H1 (cell line): Measurements from ENCODE around the gene FGB. TPM values are rescaled to one million over a fixed set of nuclear protein-coding genes. Genes with fewer than 3 reads are reported as not detected.

Source experiments
- CTCF ChIA-PET: fragments of 300-600 bp; sonication (Branson Sonifier 250); formaldehyde crosslinking; loops from one replicate; lab custom pipeline; 2021; ENCODE audit not compliant: partially characterized antibody; lab: Charles Lee
- POLR2A ChIA-PET: fragments of 300-600 bp; sonication (Branson Sonifier 250); formaldehyde crosslinking; loops from one replicate; lab custom pipeline; 2021; ENCODE audit warnings: inconsistent platforms; ENCODE audit not compliant: partially characterized antibody; lab: Charles Lee
- DNase-seq, 2 experiments: peaks; one replicate each; pipeline versions ENCODE4 v3.0.0 to v3.0.0-alpha.2; 2010 to 2022; ENCODE audit warnings: low spot score in 2 of 2, low read depth in 1 of 2, mixed read lengths in 1 of 2
- FAIRE-seq: peaks from 2 replicates; lab custom pipeline; 2011; peaks lifted over from hg19 to GRCh38; lab: Jason Lieb, UNC
- H2AFZ ChIP-seq: 2 replicates; pipeline ENCODE4 v1.8.1; 2012; ENCODE audit warnings: low read length, inconsistent platforms
- H2AK5ac ChIP-seq: 2 replicates; pipeline ENCODE4 v1.6.1; 2013; ENCODE audit warnings: low read depth, low read length
- H2BK120ac ChIP-seq: replicated peaks from 2 replicates; pipeline ENCODE3; 2013; ENCODE audit warnings: low read depth, low read length, inconsistent platforms
- H2BK12ac ChIP-seq: 2 replicates; pipeline ENCODE4 v1.6.1; 2013; ENCODE audit warnings: low read depth, low read length
- H2BK15ac ChIP-seq: 2 replicates; pipeline ENCODE4 v1.6.1; 2013; ENCODE audit warnings: low read length
- H2BK20ac ChIP-seq: 2 replicates; pipeline ENCODE4 v1.6.1; 2013; ENCODE audit warnings: low read length
- H2BK5ac ChIP-seq: 2 replicates; pipeline ENCODE4 v1.6.1; 2013; ENCODE audit warnings: low read depth, low read length
- H3K14ac ChIP-seq: 2 replicates; pipeline ENCODE4 v1.6.1; 2013; ENCODE audit warnings: inconsistent platforms; ENCODE audit not compliant: insufficient read length
- H3K18ac ChIP-seq: 2 replicates; pipeline ENCODE4 v1.6.1; 2013; ENCODE audit warnings: low read length; ENCODE audit errors: extremely low read depth
- H3K23ac ChIP-seq: 2 replicates; pipeline ENCODE4 v1.6.1; 2013; ENCODE audit warnings: inconsistent platforms; ENCODE audit not compliant: insufficient read length
- H3K23me2 ChIP-seq: 2 replicates; pipeline ENCODE4 v1.6.1; 2013; ENCODE audit warnings: low read depth, low read length
- H3K27ac ChIP-seq: 2 replicates; pipeline ENCODE4 v1.6.1; 2011; ENCODE audit warnings: low read depth, low read length, inconsistent platforms
- H3K27me3 ChIP-seq, 4 experiments: replicated peaks in 1 of 4; 1 replicate in 1 of 4; 2 replicates in 3 of 4; pipeline versions ENCODE4 v1.6.1 to v1.8.1; 2011 to 2013; ENCODE audit warnings: low read length in 3 of 4, mild to moderate bottlenecking in 3 of 4, inconsistent platforms in 2 of 4, mixed read lengths in 2 of 4, moderate library complexity in 1 of 4; ENCODE audit not compliant: control insufficient read depth in 3 of 4, insufficient read depth in 3 of 4; ENCODE audit errors: extremely low read depth in 1 of 4
- H3K36me3 ChIP-seq, 4 experiments: 2 replicates each; pipeline versions ENCODE4 v1.6.1 to v1.8.1; 2011 to 2013; ENCODE audit warnings: mild to moderate bottlenecking in 4 of 4, low read length in 3 of 4, moderate library complexity in 2 of 4, control low read depth in 1 of 4, inconsistent platforms in 1 of 4; ENCODE audit not compliant: insufficient read depth in 4 of 4, control insufficient read depth in 2 of 4
- H3K4ac ChIP-seq: replicated peaks from 2 replicates; pipeline ENCODE3; 2013; ENCODE audit warnings: low read length, low read depth, mixed read lengths, inconsistent platforms; ENCODE audit not compliant: insufficient read length
- H3K4me1 ChIP-seq, 4 experiments: replicated peaks in 1 of 4; 1 replicate in 1 of 4; 2 replicates in 3 of 4; pipeline versions ENCODE4 v1.6.1 to v1.8.1; 2011 to 2013; ENCODE audit warnings: low read length in 3 of 4, inconsistent platforms in 2 of 4, mixed read lengths in 1 of 4; ENCODE audit not compliant: insufficient read depth in 4 of 4, control insufficient read depth in 3 of 4
- H3K4me2 ChIP-seq, 2 experiments: 2 replicates each; pipeline versions ENCODE4 v1.6.1 to v1.8.1; 2011 to 2013; ENCODE audit warnings: low read depth in 2 of 2, low read length in 2 of 2, control low read depth in 1 of 2, inconsistent platforms in 1 of 2, mild to moderate bottlenecking in 1 of 2; ENCODE audit not compliant: insufficient read depth in 1 of 2
- H3K4me3 ChIP-seq, 4 experiments: fragments of 200-600, 300-600 bp in 1 of 4; sonication (generic), shearing (Covaris generic), sonication (Bioruptor Twin) in 1 of 4; 2 replicates each; pipeline versions ENCODE4 v1.5.1 to v1.8.1; 2011 to 2016; ENCODE audit warnings: low read length in 4 of 4, low read depth in 3 of 4, control low read depth in 2 of 4, inconsistent platforms in 2 of 4, mild to moderate bottlenecking in 2 of 4, mixed read lengths in 1 of 4, moderate library complexity in 1 of 4; ENCODE audit not compliant: insufficient read depth in 2 of 4; ENCODE audit errors: extremely low read depth in 1 of 4
- H3K56ac ChIP-seq: replicated peaks from 2 replicates; pipeline ENCODE3; 2013; ENCODE audit warnings: low read depth, mild to moderate bottlenecking, mixed read lengths, low read length, inconsistent platforms; ENCODE audit not compliant: insufficient read length
- H3K79me1 ChIP-seq: 2 replicates; pipeline ENCODE4 v1.6.1; 2013; ENCODE audit warnings: low read depth, low read length, control low read depth
- H3K79me2 ChIP-seq, 2 experiments: 2 replicates each; pipeline versions ENCODE4 v1.6.1 to v1.8.1; 2012 to 2013; ENCODE audit warnings: low read length in 2 of 2, mild to moderate bottlenecking in 2 of 2, inconsistent platforms in 1 of 2; ENCODE audit not compliant: insufficient read depth in 2 of 2, control insufficient read depth in 1 of 2
- H3K9ac ChIP-seq, 4 experiments: replicated peaks in 1 of 4; 1 replicate in 1 of 4; 2 replicates in 3 of 4; pipeline versions ENCODE4 v1.6.1 to v1.8.1; 2011 to 2013; ENCODE audit warnings: low read depth in 3 of 4, low read length in 3 of 4, control low read depth in 2 of 4, mild to moderate bottlenecking in 2 of 4, moderate library complexity in 2 of 4, inconsistent platforms in 1 of 4; ENCODE audit errors: extremely low read depth in 1 of 4
- H3K9me3 ChIP-seq, 2 experiments: 2 replicates each; pipeline versions ENCODE4 v1.6.1 to v1.8.1; 2012 to 2013; ENCODE audit warnings: mild to moderate bottlenecking in 2 of 2, moderate library complexity in 2 of 2, control low read depth in 1 of 2, inconsistent platforms in 1 of 2, low read depth in 1 of 2, low read length in 1 of 2, mixed read lengths in 1 of 2; ENCODE audit not compliant: insufficient read depth in 2 of 2
- H4K20me1 ChIP-seq, 2 experiments: replicated peaks in 1 of 2; 2 replicates each; pipeline versions ENCODE3 to v1.8.1; 2011 to 2013; ENCODE audit warnings: inconsistent platforms in 2 of 2, low read length in 2 of 2, mild to moderate bottlenecking in 1 of 2; ENCODE audit not compliant: insufficient read depth in 2 of 2, control insufficient read depth in 1 of 2
- H4K5ac ChIP-seq: 2 replicates; pipeline ENCODE4 v1.6.1; 2013; ENCODE audit warnings: low read length, low read depth, mixed read lengths, inconsistent platforms; ENCODE audit not compliant: insufficient read length
- H4K8ac ChIP-seq: 2 replicates; pipeline ENCODE4 v1.8.0; 2013; ENCODE audit warnings: mild to moderate bottlenecking, moderate library complexity, low read length, inconsistent platforms; ENCODE audit not compliant: insufficient read depth; ENCODE audit errors: extremely low read depth
- H4K91ac ChIP-seq: replicated peaks from 2 replicates; pipeline ENCODE3; 2013; ENCODE audit warnings: low read length, mixed read lengths, inconsistent platforms; ENCODE audit not compliant: insufficient read length
- ASH2L ChIP-seq: fragments of 200-600, 300-600 bp; sonication (generic); IDR thresholded peaks from one replicate; pipeline ENCODE4 v1.7.1; 2017; ENCODE audit warnings: low read length
- CHD2 ChIP-seq: IDR thresholded peaks from 2 replicates; pipeline ENCODE4 v1.6.1; 2012; ENCODE audit warnings: low read length, improper control_type of control experiment
- JUND ChIP-seq: IDR thresholded peaks from 2 replicates; pipeline ENCODE4 v1.6.1; 2011; ENCODE audit warnings: mild to moderate bottlenecking, improper control_type of control experiment, low read length
- MAFK ChIP-seq: IDR thresholded peaks from 2 replicates; pipeline ENCODE4 v1.6.1; 2012; ENCODE audit warnings: low read depth, mild to moderate bottlenecking, improper control_type of control experiment, low read length
- MAX ChIP-seq: IDR thresholded peaks from 2 replicates; pipeline ENCODE4 v1.6.1; 2012; ENCODE audit warnings: inconsistent platforms
- PHF8 ChIP-seq: fragments of 200-600 bp; sonication (generic); conservative IDR thresholded peaks from 2 replicates; pipeline ENCODE4 v1.7.1; 2012; ENCODE audit warnings: low read depth, mild to moderate bottlenecking, inconsistent platforms, low read length, moderate library complexity
- POU5F1 ChIP-seq: IDR thresholded peaks from 2 replicates; pipeline ENCODE4 v1.6.1; 2011; ENCODE audit warnings: low read depth, mild to moderate bottlenecking, low read length, moderate library complexity
- RFX5 ChIP-seq: IDR thresholded peaks from 2 replicates; pipeline ENCODE4 v1.6.1; 2011; ENCODE audit warnings: low read depth, low read length, improper control_type of control experiment, borderline replicate concordance
- SP1 ChIP-seq: IDR thresholded peaks from 2 replicates; pipeline ENCODE4 v1.6.1; 2011; ENCODE audit warnings: low read depth, low read length
- TAF7 ChIP-seq: optimal IDR thresholded peaks from 2 replicates; pipeline ENCODE3; 2011; ENCODE audit warnings: low read depth, mild to moderate bottlenecking, inconsistent platforms, low read length, moderate library complexity, borderline replicate concordance
- TBP ChIP-seq: IDR thresholded peaks from 2 replicates; pipeline ENCODE4 v1.6.1; 2011; ENCODE audit warnings: low read depth, low read length, improper control_type of control experiment
- ZNF274 ChIP-seq: IDR thresholded peaks from 2 replicates; pipeline ENCODE4 v1.7.0; 2012; ENCODE audit warnings: low read length, borderline replicate concordance; ENCODE audit errors: extremely low read depth
- WGBS, 2 experiments: shearing (Covaris generic) in 1 of 2; methylation state at CpG; one replicate each; pipeline versions ENCODE4 v1.1.6 to v1.1.7; 2013 to 2015; ENCODE audit warnings: low lambda C conversion rate in 2 of 2, mixed read lengths in 2 of 2, inconsistent platforms in 1 of 2, low coverage in 1 of 2, missing lambda C conversion rate in 1 of 2; ENCODE audit not compliant: insufficient replicate concordance in 2 of 2, insufficient coverage in 1 of 2, insufficient read length in 1 of 2; ENCODE audit errors: extremely low coverage in 1 of 2, missing lambda C conversion rate in 1 of 2; 5-methylcytosine and 5-hydroxymethylcytosine counted together
- polyA plus RNA-seq, 7 experiments: library from polyadenylated mRNA; depleted of rRNA in 3 of 7; stranded (reverse) in 5 of 7; unstranded in 2 of 7; fragments of >200 nt in 5 of 7; fragments of 200-250 nt in 2 of 7; gene quantifications; 1 replicate in 5 of 7; 2 replicates in 1 of 7; 4 replicates in 1 of 7; pipeline versions ENCODE4 v1.2.1 to v1.2.3, GENCODE V29; 2011 to 2013; ENCODE audit warnings: missing spikeins in 2 of 7, mixed read lengths in 2 of 7
- total RNA-seq: library from RNA; stranded (reverse); fragmentation: NEBNext Ultra II Directional; extraction: Animal tissue kit (Norgen Biotek cat#: 25700); gene quantifications from 2 replicates; pipeline ENCODE4 v1.2.1, GENCODE V29; 2021

Gene FGB
- total and polyA plus RNA-seq, 2 of the 8 experiments (the other 6 are each of a cell fraction or from before 2014, with no cell fraction given) = not detected

GRCh38 chr4:154586296-154587033 lies 23.7 kb downstream of the FGB start:
- Histone ChIP-seq H4K8ac (no peak overlapping the region), H3K56ac (no peak overlapping the region), H3K23me2 (no peaks in the 10 kb centered on the region), H3K4me1 (0 out of 7 replicates have a peak, but pooled peaks cover 0 to 3% (median 0%) of the 10 kb centered on the region in 4 experiments), H3K79me2 (no peaks in the 10 kb centered on the region), H3K23ac (no peak overlapping the region), H3K18ac (no peak overlapping the region), H2BK12ac (no peak overlapping the region), H3K9ac (no peak overlapping the region), H3K4me3 (no peak overlapping the region), H3K4ac (no peak overlapping the region), H3K27ac (no peak overlapping the region), H2BK120ac (no peak overlapping the region), H2BK5ac (no peak overlapping the region), H4K20me1 (no peaks in the 10 kb centered on the region), H3K27me3 (no peaks in the 10 kb centered on the region), H2BK15ac (no peak overlapping the region), H2BK20ac (no peak overlapping the region), H4K5ac (no peak overlapping the region), H4K91ac (no peak overlapping the region), H2AK5ac (no peak overlapping the region), H3K36me3 (no peaks in the 10 kb centered on the region), H2AFZ (peak overlapping the region; percentile 12; the same call in 1 of the 2 replicates), H3K9me3 (no peaks in the 10 kb centered on the region), H3K79me1 (no peaks in the 10 kb centered on the region), H3K14ac (no peak overlapping the region), H3K4me2 (no peak overlapping the region)
- FAIRE-seq (no peak), DNase-seq (no peak)
- 94% methylated on average over 13 of the region's 13 CpGs; no CpG with 5 or more reads in 1 of the 2 experiments for WGBS, 2 experiments
- ChIA-PET CTCF (interaction anchor here (0.9 to 3.2 kb wide), 10 partner anchors 9 to 325 kb away, joined by 3 to 12 read pairs (median 4); partner anchors contain the start of gene FGG), POLR2A (no interaction called here)
- no peak for TF ChIP-seq MAFK
- no peak for TF ChIP-seq RFX5
- TF ChIP-seq CHD2 = no peak
- TF ChIP-seq TAF7 = no peak
- no peak for TF ChIP-seq JUND
- TF ChIP-seq MAX = no peak
- no peak for TF ChIP-seq POU5F1
- no peak for TF ChIP-seq ASH2L
- TF ChIP-seq ZNF274 = no peak
- no peak for TF ChIP-seq TBP
- TF ChIP-seq PHF8 = no peak
- no peak for TF ChIP-seq SP1
